Measurements from ENCODE around the gene PGAM5. TPM values are rescaled to one million over a fixed set of nuclear protein-coding genes. Genes with fewer than 3 reads are reported as not detected.
"Not testable (repeated sequence)": the region's sequence is repeated elsewhere in the genome, so short reads cannot be mapped to it uniquely, and the experiment has no call there.

Gene PGAM5
- polyA plus RNA-seq, 3 donors: 21.0 to 23.6 (median 22.0) TPM

DNA sequence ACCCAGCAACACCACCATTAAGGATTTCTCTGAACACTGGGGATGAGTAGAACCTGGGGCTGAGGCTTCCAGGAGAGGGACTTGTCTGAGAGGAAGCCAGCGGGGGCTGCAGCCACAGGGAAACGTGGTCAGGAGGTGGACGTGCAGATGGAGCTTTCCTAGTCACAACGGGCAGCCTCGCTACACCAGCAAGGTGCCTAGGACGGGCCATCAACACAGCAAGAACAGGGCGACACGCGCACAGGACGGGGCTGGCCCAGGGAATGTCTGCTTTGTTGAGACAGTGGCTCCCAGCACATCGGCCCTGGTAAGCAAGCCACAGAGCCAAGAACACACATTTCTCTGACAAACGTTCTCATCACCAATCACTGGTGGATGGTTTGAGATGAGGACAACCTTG is 25.7 kb downstream of the PGAM5 start:
- no peak for DNase-seq (ENCODE audit: extremely low read depth in 1 of 11, low read depth in 9 of 11, low spot score in 4 of 11)

DNA sequence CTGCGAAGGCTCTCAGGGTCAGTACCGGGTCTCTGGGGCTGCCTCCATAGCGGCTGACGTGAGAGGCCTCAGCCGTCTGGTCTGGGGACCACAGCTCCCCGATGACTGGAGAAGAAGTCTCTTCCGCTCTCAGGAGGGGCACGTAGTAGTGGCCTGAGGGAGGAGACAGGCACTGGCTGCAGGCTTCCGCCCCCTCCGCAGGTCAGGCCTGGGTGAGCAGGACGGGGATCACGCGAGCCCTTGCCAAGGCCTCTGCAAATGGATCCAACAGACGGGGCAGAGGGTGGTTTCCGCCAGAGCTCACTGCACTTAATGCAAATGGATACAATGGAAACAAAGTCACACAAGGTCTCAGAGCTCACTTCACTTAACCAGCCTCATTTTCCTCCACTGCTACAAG is 26.3 kb downstream of the PGAM5 start:
- no peak for DNase-seq (ENCODE audit: extremely low read depth in 1 of 11, low read depth in 9 of 11, low spot score in 4 of 11)

DNA sequence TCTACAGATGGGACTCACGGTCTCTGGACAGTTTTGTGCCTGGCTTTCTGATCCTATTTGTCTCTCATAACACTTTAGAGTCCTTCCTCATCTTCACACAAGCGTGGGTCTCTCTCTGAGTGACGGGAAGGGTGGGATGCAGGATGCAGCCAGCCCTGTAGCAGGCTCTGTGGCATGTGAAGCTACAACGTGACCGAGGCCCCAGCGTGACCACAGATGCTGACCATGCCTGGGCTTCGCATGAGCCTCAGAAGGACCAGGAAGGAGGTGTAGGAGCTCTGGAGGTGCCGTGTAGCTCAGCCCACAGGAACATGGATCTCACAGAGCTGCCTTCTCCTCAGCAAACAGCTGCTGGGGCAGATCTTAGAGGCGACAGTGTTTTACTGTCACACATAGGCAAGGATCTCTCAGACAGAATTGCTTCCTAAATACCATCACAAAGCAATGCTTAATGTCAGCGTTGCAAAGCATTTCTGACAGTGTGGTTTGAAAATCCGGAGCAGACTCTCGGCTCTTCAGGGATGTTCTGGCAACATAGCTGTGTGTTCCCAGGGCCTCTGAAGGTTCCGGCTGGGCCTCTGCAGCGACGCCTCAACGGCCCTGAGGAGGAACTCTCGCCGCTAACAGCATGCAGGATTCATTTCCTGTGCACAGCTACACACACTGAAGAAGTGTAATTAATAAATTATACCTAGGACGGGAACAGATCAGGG is 29.1 kb downstream of the PGAM5 start:
- no peak for DNase-seq (ENCODE audit: extremely low read depth in 1 of 11, low read depth in 9 of 11, low spot score in 4 of 11)

DNA sequence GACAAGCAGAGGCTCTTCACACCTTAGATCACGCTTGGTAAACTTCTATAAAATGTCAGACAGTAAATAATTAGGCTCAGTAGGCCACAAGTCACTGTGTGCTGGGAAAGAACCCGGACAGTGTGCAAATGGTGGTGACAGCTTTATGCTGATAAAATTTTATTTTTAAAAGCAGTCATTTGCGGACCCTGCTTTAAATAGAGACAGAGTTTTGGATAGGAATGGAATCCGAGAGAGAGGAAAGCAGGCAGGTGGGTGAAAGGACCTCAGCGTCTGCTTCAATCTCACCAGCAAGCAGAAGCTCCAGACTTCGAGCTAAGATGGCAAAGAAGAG is 29.6 kb downstream of the PGAM5 start:
- no peak for DNase-seq (ENCODE audit: extremely low read depth in 1 of 11, low read depth in 9 of 11, low spot score in 4 of 11)

DNA sequence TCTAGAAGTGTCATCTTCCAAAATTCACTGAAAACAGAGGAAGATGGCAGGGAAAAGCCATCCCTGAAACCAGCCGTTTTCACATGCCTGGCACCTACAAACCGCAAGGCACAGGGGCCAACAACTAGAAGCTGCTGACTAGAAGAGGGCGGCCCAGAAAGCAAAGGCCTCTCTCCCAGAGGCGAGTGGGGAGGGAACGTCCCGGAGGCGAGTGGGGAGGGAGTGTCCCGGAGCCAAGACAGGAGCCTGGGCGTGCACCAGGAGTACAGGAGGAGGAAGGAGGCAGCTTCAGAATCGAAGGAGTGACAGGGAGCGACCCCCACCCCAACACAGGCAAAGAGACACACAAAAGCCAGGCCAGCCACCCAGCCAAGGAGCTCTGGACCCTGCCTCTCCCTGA is 30.0 kb downstream of the PGAM5 start:
- no peak for DNase-seq (ENCODE audit: extremely low read depth in 1 of 11, low read depth in 9 of 11, low spot score in 4 of 11)

DNA sequence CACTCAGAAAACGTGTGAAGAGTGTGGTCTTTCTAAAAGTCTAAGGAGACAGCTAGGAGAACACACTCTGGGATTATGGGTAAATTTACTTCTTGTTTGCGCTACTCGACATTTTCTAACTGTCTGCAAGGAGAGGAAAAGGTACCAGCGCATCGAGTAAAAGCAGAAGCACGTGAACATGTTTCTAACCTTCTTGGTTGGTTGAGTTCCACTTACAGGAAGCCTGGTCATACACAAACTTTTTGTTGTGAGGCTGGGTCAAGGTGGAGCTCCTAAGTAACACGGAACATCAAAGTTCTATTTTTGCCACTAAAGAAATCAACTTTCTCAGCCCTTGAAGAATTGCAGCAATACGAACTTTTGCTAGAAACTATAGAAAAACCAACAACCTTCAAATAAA is 31.0 kb downstream of the PGAM5 start:
- DNase-seq (ENCODE audit: extremely low read depth in 1 of 11, low read depth in 9 of 11, low spot score in 4 of 11): no peak

DNA sequence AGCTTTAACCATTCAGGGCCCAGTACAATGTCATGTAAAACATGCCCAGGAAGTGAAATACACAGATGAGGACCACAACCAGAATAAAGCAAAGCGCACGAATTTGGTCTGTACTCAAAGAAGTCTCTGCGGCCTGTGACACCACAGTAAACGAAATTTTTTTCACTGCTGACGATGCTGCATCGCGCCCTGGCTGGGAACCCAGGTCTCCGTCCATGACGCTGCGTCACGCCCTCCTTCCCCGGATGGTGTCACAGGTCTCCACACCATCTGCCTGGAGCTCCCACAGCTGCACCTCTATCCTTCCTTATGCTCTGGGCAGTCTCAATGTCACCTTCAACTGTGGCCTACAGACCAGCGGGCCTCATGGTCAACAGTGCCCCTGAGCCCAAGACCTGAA is 33.2 kb downstream of the PGAM5 start:
- no peak for DNase-seq (ENCODE audit: extremely low read depth in 1 of 11, low read depth in 9 of 11, low spot score in 4 of 11)

DNA sequence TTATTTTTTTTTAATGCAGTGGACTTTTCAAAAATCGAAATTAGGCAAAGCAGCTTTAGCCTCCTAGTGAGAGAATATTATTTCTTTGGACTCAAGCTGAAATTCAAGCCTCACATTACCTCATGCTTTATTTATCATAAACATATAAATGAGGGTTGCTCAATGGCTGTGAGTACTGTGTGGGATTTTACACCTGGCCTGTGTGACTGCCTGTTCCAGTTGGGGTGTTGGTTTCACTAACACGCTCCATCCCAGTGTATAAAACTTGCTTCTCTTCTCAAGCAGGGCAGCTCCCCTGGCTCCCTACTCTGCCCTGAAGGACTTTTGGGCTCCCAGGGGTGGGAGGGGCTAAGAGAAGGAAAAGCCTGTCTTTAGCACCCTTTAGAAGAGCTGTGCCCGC is 36.0 kb downstream of the PGAM5 start:
- no peak for DNase-seq (ENCODE audit: extremely low read depth in 1 of 11, low read depth in 9 of 11, low spot score in 4 of 11)

DNA sequence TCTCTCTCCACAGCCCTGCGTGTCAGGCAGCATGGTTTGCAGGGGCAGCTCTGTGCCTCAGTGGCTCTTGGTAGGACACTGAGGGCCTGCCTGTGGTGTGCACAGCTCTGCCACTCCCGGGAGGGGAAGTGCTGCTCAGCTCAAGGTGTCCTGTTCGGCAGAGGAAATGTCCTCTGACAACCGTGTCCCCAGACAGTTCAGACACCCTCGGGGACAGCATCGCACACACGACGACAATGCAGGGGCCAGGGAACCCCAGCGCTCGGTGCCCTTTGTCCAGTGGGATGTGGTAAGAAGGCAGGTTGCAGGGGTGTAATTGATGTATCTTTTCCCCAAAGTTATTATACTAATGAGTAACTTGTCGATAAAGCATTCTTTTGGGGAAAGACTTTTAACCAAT is 36.8 kb downstream of the PGAM5 start:
- no peak for DNase-seq (ENCODE audit: extremely low read depth in 1 of 11, low read depth in 9 of 11, low spot score in 4 of 11)

DNA sequence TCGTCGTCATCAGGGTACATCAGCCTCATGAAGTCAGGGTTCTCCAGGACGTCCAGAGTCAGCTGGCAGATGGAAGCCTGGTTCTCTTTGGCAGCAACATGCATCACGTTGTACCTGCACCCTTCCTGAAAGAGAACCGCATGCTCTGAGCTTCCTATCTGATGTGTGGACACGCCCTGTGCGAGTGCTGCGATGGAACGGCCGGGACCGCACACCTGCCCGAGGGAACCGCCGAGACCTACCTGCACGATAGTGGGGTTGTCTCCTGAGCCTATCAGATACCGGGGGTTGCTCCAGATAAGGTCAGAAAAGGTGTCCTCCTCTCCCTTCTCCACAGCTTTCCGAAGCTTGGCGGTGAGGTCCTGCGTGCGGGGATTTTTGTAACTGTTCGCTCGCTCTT is 37.3 kb downstream of the PGAM5 start:
- DNase-seq (ENCODE audit: extremely low read depth in 1 of 11, low read depth in 9 of 11, low spot score in 4 of 11): no peak

DNA sequence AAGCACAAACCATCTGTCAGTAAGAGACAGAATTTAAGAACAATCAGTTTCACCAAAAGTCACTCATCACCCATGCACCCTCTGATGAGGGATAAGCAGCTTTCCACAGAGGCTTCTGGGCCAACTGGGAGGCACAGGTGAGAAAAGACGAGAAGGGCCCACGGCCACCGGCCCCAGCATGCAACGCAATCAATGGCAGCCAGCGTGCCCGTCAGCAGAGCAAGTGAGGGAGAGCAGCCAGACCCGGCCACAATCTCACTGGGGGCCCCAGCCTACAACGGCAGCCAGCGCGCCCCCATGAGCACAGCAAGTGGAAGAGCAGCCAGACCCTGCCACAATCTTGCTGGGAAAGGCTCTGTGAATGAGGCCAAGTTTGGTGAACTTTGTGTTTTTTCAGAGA is 37.7 kb downstream of the PGAM5 start:
- DNase-seq (ENCODE audit: extremely low read depth in 1 of 11, low read depth in 9 of 11, low spot score in 4 of 11): no peak

DNA sequence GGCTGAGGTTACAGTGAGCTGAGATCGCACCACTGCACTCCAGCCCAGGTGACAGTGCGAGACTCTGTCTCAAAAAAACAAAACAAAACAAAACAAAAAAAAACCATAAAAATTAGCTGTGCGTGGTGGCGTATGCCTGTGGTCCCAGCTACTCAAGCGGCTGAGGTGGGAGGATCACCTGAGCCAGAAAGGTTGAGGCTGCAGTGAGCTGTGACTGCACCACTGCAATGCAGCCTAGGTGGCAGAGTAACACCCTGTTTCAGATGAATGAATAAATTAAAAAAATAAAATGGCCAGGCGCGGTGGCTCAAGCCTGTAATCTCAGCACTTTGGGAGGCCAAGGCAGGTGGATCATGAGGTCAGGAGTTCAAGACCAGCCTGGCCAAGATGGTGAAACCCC is 43.0 kb downstream of the PGAM5 start:
- not testable (repeated sequence) for DNase-seq (ENCODE audit: extremely low read depth in 1 of 11, low read depth in 9 of 11, low spot score in 4 of 11)

DNA sequence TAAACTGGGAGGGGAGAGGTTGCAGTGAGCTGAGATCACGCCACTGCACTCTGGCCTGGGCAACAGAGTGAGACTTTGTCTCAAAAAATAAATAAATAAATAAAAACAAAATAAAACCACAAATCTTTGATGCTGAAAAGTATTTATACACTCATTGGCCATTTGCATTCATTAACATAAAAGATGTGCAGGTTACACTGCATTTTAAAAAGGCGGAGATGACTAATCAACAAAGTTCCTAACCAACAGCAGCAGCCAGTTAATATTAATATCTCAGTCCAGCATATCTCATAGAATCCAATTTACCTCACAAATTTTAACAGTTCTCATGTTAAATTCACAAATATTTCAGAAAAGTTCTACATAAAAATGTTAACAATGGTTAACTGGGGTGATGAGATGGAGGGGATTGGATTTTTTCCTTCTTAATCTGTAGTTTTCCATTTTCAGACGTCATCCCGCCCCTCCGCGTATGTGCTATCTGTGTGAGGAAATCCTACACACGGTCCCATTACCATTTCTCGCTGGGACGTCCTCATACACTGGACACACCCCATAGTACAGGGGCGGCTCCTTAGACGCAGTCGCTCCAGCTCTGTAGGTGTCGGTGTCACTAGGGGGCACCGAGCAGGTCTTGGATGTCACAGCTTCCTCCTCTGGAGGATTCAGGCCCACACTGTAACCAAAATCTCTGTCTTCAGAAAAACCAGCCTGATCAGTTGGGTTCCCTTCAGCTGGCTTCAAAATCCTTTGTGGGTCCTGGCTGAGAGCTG is 43.7 kb downstream of the PGAM5 start:
- DNase-seq (ENCODE audit: extremely low read depth in 1 of 11, low read depth in 9 of 11, low spot score in 4 of 11): no peak

DNA sequence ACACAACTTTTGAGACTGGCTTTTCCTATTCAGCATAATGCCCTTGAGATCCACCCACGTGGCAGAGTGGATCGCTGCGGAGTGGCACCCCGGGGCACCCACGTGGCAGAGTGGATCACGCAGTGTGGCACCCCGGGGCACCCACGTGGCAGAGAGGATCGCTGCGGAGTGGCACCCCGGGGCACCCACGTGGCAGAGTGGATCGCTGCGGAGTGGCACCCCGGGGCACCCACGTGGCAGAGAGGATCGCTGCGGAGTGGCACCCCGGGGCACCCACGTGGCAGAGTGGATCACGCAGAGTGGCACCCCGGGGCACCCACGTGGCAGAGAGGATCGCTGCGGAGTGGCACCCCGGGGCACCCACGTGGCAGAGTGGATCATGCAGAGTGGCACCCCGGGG is 48.2 kb downstream of the PGAM5 start:
- DNase-seq (ENCODE audit: extremely low read depth in 1 of 11, low read depth in 9 of 11, low spot score in 4 of 11): not testable (repeated sequence)

DNA sequence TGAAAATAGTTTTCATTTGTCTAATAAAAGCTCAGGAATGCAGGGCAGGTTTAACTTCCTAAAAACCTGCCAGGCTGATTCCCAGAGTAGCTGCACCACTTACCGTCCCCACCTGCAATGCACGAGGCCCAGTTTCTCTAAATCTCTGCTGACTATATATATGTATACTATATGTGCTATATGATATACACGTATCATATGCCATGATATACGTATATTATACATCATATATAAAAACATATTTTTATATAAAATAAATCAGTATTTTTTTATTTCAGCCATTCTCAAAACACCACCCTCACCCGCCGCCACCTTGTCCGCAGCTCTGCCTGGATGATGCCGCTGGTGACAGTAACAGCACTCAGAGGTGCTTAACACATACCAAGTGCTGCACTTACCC is 48.7 kb downstream of the PGAM5 start:
- DNase-seq (ENCODE audit: extremely low read depth in 1 of 11, low read depth in 9 of 11, low spot score in 4 of 11): no peak

DNA sequence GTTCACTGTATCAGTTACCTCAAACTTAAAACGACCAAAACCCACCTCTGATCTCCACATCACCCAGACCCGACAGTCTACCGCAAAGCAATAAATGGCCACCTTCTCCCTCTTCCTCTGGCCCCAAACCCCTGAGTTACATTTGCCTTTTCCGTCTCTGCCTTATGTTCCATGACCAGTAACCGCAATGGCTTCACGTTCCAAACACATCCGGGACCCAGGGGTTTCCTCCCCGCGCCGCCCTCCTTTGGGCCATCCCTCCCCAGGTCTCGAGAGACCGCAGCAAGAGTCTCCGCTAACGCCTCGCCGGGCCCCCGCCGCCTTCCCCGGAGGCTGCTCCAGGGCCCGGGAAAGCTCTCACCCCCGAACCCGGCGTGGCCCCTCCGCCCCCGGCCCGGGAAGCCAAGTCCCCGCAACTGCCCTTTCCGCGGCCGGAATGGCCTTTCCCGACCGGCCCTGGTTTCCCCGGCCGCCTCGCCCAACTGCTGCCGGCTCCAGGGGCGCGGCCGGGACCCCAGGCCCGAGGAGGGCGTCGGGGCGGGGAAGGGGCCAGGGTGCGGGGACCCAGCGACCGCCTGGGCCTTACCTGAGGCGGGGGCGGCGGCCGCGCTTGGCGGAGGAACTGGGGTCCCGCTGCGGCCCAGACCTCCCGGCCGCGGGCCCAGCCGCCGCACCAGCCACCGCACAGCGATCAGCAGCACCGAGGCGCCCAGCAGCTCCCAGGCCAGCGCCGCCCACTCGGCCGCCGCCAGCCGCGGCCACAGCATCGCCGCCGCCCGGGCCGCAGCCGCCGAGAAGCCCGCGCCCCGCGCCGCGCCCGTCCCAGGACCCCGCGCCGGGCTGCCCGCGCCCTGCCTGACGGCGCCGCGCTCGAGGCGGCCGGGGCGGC is 50.6 kb downstream of the PGAM5 start, which contains the start of gene ANKLE2:
Gene ANKLE2, minus strand, starts transcription at position 801 of the 889 bp plus-strand sequence. Its CDS starts 34 bp downstream, at position 767.
- peak in 3 of 11 donors; percentile 11 to 35 (median 18) for DNase-seq (ENCODE audit: extremely low read depth in 1 of 11, low read depth in 9 of 11, low spot score in 4 of 11)

DNA sequence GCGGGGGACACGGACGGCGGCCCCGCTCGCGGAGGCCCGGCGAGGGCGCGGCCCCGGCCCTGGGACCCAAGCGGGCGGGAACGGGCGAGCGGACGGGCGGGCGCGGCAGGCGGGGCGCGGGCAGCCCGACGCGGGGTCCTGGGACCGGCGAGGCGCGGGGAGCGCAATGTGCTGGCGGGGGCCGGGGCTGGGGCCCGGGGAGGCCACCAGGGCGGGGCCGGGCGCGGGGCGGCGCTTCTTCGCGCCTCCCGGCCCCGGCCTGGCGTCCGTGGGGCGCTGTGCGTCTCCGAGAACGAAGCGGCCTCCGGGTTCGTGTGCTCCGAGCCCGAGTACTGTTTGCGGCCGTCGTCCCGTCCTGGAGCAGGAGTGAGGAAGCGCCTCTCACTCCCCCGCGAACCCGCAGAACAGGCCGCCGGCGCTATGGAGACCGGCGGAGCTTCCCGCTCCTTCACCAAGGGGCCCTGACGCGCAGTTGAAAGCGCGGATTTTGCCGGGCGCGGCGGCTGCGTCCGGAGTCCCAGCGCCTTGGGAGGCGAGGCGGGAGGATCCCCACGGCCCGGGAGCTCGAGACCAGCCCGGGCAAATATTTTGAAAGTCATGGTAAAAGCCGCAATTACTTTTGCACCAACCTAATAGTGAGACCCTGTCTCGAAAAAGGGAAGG is 51.4 kb downstream of the PGAM5 start:
- peak; percentile 68 to 87 (median 83) for DNase-seq (ENCODE audit: extremely low read depth in 1 of 11, low read depth in 9 of 11, low spot score in 4 of 11)

DNA sequence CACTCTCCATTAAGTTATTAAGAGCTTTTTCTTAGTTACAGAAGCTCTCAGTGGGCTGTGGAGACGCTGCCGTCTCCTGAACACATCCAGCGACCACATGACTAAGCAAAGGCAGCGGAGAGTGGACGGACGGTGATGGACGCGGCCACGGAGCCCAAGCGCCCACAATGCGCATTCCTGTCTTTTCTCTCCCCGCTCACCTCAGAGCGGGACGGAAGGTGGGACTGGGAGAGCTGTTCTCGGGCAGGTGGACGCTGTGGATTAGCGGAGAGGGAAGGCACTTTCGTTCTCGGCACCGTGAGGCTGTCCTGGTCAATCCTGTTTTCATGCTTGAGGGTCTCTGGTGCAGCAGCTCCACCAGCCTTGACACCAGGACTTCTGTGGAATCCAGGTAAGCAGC is 53.6 kb downstream of the PGAM5 start:
- DNase-seq (ENCODE audit: extremely low read depth in 1 of 11, low read depth in 9 of 11, low spot score in 4 of 11): no peak

DNA sequence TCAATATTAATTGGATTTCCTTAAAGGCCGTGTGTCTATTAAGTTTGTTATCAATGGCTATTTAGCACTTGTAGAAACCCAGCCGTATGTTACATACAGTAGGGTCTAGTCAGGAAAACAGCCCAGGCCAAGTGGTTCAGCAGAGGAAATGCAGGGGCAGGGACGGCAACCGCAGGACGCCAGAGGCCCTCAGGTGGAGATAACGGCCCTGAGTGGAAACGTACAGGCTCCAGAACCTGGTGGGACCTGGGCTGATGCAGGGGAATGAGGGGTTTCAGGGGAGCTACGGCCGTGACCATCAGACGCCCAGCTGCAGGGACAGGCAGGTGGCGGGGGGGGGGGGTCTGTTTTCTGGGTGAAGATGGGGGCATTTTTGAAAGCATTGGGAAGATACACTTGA is 54.7 kb downstream of the PGAM5 start:
- no peak for DNase-seq (ENCODE audit: extremely low read depth in 1 of 11, low read depth in 9 of 11, low spot score in 4 of 11)

Data from renal cortex interstitium (tissue), 11 donors.